Muscle of back (tissue), 11 donors: ENCODE measurements around the gene LHFPL2. TPM values are rescaled to one million over a fixed set of nuclear protein-coding genes. Genes with fewer than 3 reads are reported as not detected.

Source experiments
- DNase-seq, 3 donors: peaks; one replicate each; pipeline versions ENCODE4 v3.0.0 to v3.0.0-alpha.2; 2013
- polyA plus RNA-seq, 10 donors: library from polyadenylated mRNA; unstranded; fragments of 120-200 nt; gene quantifications; one replicate each; pipeline ENCODE4 v1.2.1, GENCODE V29; 2013; ENCODE audit not compliant: insufficient read length in 10 of 10

Gene LHFPL2
- polyA plus RNA-seq, 10 donors = 51.0 to 82.5 (median 59.4) TPM

GRCh38 chr5:78505860-78506259 lies 142.7 kb downstream of the LHFPL2 start:
- DNase-seq = no peak

GRCh38 chr5:78504704-78505677 lies 143.6 kb downstream of the LHFPL2 start:
- DNase-seq = peak; percentile 94 to 99 (median 97)

GRCh38 chr5:78503958-78504653 lies 144.5 kb downstream of the LHFPL2 start:
- DNase-seq = peak in 2 of 3 donors; percentile 64 to 83

DNA sequence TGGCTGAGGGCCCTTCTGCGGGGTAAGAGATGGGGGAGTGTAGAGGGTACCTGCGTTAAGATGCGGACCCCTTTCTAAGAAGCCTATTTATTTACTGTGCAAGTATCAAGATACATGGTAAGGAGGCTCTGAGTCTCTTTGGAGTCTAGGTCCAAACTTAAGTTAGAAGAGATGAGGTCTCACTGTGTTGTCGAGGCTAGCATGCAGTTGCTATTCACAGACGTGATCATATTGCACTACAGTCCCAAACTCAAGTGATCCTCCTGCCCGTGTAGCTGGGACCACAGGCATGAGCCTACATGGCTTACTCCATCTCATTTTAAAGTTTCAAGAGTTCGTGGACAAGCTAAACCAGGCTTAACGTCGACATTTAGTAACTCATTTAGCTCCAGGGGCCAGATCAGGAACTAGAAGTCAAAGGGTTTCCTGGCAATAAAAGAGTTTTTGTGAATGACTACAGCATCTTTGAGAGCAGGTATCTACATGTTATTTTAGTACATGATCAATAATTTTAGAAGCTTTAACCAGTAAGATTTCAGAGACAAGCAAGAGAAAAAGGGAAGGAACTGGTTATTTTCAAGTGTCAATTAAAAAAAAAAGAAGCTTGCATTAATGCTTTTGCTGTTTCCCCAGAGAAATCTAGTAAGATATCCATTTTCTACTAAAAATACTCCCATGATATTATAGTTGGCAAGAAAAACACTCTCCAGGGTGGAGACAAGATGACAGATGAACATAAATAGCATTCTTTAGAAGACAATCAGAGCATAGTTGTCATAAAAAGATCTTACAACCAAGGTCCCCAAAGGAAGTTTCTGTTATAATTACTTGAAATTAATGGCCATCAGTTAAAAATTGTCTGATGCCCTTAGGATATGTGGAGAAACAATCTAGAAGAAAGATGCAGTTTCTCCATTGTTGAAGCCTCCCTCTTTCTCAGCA lies 146.9 kb downstream of the LHFPL2 start:
- DNase-seq = no peak

- no peak for DNase-seq
These were observed 147.7 kb downstream of the LHFPL2 start for GRCh38 chr5:78500871-78501270.

DNA sequence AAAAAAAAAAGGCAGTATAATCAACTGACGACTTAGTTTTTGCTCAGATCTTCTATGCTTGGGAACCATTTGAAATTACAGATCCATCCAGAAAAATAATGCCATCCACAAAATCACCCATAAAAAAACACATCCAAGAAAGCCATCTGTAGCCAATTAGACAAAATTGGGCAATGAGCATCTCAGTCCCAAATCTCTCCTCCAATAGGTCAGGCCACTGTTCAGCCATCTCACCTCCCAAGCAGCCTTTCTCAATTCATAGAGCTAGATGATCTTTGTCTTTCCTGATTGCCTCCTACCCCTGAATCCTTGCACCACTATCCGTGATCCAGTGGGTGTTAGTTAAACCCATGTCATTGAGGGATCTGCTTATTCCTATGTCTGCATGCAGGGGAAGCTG lies 148.5 kb downstream of the LHFPL2 start:
- DNase-seq = no peak

- DNase-seq = no peak
These were observed 149.1 kb downstream of the LHFPL2 start for GRCh38 chr5:78499485-78499884.

GRCh38 chr5:78497573-78498533 lies 150.7 kb downstream of the LHFPL2 start:
- peak in 1 of 3 donors; percentile 43 for DNase-seq

DNA sequence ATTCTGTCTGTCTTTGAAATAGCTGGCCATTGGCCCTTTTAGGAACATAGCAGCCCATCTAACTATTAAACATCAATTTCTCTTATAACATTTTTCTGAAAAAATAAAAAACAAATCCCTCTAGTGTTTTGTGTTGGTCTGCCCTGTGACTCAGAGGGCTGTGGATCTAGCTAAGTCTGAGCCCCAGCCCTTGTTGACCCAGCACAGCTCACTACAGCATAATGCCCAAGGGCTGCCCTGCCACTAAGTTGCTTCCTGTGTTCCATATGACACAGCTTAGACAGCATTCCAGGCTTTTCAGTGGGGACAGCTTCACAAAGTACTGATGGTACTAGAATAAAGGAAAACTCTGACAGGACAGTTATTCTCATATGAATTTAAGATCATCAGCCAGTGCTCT lies 152.2 kb downstream of the LHFPL2 start:
- no peak for DNase-seq

- no peak for DNase-seq
These were observed 152.8 kb downstream of the LHFPL2 start for GRCh38 chr5:78495800-78496199.

DNA sequence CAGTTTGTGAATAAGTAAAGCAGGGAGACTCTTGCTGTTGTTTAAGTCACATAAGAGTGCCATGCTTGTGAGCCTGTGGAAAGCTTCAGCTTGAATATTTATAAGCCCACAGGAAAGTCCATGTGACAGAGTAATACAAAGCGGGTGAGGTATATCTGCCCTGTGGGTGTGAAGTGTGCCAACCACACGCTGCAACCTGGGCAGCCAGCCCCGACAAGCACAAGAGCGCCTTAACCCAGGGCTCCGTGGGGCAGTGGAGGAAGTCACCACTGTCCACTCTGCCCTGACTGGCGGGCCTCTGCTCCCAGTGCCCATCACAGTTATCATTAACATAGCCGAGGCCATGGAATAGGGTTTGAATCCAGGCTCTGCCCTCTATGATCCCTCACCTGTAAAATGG lies 155.9 kb downstream of the LHFPL2 start:
- DNase-seq = no peak

GRCh38 chr5:78492224-78492623 lies 156.3 kb downstream of the LHFPL2 start:
- no peak for DNase-seq

- DNase-seq = no peak
These were observed 157.7 kb downstream of the LHFPL2 start for GRCh38 chr5:78490709-78491485.

DNA sequence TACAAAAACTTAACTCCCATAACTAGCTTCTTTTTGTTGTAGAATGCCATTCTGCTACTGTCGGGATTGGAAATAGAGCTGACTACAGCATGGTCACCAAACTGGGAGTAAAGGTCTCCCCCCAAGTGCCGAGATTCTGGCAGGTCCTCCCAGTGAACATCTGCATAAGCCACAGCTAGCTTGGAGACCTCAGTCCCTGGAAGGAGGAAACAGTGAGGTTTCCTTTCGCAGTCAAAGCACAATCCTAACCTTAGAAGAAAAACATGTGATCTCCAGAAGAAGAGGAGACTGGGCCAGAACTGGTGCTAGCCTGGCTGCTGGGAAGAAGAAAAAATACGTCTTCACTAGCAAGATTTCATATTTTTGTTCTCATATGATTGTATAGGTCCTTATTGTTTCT lies 160.7 kb downstream of the LHFPL2 start:
- DNase-seq = no peak

DNA sequence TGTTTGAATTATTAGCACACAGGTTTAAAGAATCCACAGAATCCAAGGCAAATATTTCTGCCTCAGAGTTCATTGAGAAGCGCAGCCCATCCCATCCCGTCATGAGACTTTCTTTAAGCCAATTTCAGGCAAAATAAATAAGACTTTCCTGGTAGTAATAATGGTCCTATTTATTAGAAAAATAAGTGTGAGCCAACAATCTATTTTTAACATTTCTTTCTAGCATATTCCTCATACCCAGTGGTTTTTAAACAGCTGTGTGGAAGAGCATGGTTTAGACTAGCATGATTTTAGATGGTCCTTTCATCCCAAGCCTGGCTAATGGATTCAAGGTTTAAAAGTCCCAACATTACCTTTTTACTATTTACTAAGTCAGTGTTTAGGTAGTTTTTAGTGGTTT lies 162.4 kb downstream of the LHFPL2 start:
- peak in 1 of 3 donors; percentile 39 for DNase-seq

DNA sequence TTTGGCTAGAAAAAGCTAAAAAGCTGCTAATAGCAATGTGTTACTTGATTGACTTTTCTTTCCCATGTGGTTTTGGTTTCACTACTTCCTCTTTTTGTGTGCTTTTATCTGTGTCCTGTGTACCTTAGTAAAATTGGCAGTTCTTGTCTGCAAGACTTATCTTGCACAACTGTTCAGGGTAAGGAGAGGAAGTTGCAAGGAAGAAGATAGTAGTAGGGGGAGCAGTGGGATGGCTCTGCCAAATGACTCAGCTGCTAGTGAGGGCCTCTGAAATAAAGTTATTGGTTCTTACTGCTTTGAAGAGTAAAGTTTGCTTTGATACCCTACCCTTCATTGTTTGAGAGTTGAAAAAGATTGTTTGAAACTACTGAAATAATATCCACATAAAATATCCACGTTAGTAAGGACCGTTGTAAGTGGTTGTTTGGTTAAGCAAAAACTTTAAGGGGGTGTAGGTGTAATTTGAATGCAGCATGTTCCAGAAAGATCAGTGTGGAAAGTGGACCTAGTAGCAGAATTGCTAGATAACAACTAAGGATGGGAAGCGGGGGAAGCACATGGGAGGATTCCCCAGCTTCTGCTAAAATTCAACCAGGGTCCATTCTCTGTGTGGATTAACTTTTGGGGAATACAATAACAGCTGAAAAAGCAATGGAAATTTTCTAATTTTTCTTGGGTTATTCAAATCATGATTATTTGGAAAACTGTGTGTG lies 164.6 kb downstream of the LHFPL2 start:
- DNase-seq = no peak

DNA sequence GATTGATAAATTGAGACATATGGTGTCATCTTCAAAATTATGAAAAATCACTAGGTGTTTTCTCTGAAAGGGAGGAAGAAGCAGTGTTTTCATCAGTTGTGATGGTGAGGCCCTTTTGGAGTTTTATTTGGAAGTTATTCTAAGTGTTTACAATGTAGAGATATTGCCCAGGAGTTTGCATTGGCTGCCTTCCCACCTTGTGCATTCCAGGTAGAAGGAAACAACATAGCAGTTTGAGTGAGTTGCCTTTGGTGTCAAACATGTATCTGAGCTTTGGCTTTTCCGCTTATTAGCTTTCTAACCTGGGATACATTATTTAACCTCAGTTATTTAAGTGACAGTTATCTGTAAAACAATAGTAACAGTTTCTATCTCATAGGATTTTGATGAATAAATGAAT lies 165.6 kb downstream of the LHFPL2 start:
- DNase-seq = no peak

GRCh38 chr5:78476795-78477194 lies 171.8 kb downstream of the LHFPL2 start:
- no peak for DNase-seq

- DNase-seq = no peak
These were observed 173.2 kb downstream of the LHFPL2 start for GRCh38 chr5:78475370-78475769.
